Measurements from ENCODE around the gene ABTB2.

ABTB2 gene

GRCh38 chr11:34343153-34343552, 14.7 kb downstream of the ABTB2 start:
- TF ChIP-seq POLR2A (IDR thresholded peaks at IDR 0.05; ENCODE audit: low read length): no peak
- no peak for TF ChIP-seq GATA1 (IDR thresholded peaks at IDR 0.05; ENCODE audit: low read depth, low read length)
- no peak for DNase-seq

- TF ChIP-seq GATA1 (IDR thresholded peaks at IDR 0.05; ENCODE audit: low read depth, low read length) (no peak), POLR2A (IDR thresholded peaks at IDR 0.05; ENCODE audit: low read length) (no peak)
- no peak for DNase-seq
These were observed 15.8 kb downstream of the ABTB2 start for GRCh38 chr11:34341931-34342533.

GRCh38 chr11:34341096-34341495, 16.7 kb downstream of the ABTB2 start:
- TF ChIP-seq GATA1 (IDR thresholded peaks at IDR 0.05; ENCODE audit: low read depth, low read length) (no peak), POLR2A (IDR thresholded peaks at IDR 0.05; ENCODE audit: low read length) (no peak)
- no peak for DNase-seq

GRCh38 chr11:34340653-34341052, 17.2 kb downstream of the ABTB2 start:
- TF ChIP-seq GATA1 (IDR thresholded peaks at IDR 0.05; ENCODE audit: low read depth, low read length): no peak
- TF ChIP-seq POLR2A (IDR thresholded peaks at IDR 0.05; ENCODE audit: low read length): no peak

GRCh38 chr11:34339149-34340064, 18.4 kb downstream of the ABTB2 start:
- DNase-seq: no peak
- no peak for TF ChIP-seq GATA1 (IDR thresholded peaks at IDR 0.05; ENCODE audit: low read depth, low read length)
- no peak for TF ChIP-seq POLR2A (IDR thresholded peaks at IDR 0.05; ENCODE audit: low read length)

More at GRCh38 chr11:34340653-34341052, 17.2 kb downstream of the ABTB2 start:
- DNase-seq: no peak

GRCh38 chr11:34337016-34337415, 20.8 kb downstream of the ABTB2 start:
- TF ChIP-seq GATA1 (IDR thresholded peaks at IDR 0.05; ENCODE audit: low read depth, low read length): no peak
- TF ChIP-seq POLR2A (IDR thresholded peaks at IDR 0.05; ENCODE audit: low read length): no peak
- DNase-seq: no peak

- TF ChIP-seq GATA1 (IDR thresholded peaks at IDR 0.05; ENCODE audit: low read depth, low read length) (no peak), POLR2A (IDR thresholded peaks at IDR 0.05; ENCODE audit: low read length) (no peak)
- no peak for DNase-seq
These were observed 22.0 kb downstream of the ABTB2 start for GRCh38 chr11:34335801-34336200.

DNA sequence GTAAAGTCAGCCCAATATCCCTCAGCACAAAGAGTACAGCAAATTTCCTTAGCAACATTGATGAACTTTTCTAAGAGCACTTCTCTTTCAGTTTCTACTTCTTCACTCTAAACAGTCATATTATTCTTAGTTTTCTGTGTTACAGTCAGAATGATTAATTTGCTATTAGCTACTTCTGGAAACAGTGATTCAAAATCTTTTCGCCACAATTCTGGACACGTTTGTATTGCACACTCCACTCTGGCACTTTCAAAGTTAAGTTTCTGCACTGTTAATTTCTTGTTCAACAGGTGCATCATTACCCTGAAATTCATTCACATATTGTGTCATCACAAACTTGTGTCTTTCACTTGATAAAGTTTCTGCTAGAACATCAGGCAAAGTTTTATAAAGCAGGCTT, 22.5 kb downstream of the ABTB2 start:
- TF ChIP-seq GATA1 (IDR thresholded peaks at IDR 0.05; ENCODE audit: low read depth, low read length): no peak
- no peak for TF ChIP-seq POLR2A (IDR thresholded peaks at IDR 0.05; ENCODE audit: low read length)
- DNase-seq: no peak

GRCh38 chr11:34333787-34334186, 24.0 kb downstream of the ABTB2 start:
- TF ChIP-seq POLR2A (IDR thresholded peaks at IDR 0.05; ENCODE audit: low read length) (no peak), GATA1 (IDR thresholded peaks at IDR 0.05; ENCODE audit: low read depth, low read length) (no peak)

DNA sequence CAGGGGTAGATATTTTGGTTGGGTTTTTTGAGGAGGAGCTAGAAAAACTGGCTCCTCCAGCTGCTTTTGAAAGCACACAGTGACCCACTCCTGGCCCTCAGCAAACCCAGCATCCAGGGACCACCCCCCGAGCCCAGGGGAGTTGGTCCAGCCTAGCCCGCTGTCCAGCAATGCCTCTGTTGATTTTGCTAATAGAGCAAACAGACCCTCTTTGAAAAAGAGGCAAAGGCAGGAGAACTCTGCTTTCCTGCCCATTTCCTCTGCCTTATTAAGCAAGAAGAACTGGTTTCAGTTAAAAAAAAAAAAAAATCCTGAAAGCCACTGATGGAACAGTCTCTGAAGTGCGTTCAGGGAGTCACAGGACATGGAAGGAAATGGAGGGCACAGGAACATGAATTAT, 25.3 kb downstream of the ABTB2 start:
- DNase-seq: no peak

More at GRCh38 chr11:34333787-34334186, 24.0 kb downstream of the ABTB2 start:
- no peak for DNase-seq

GRCh38 chr11:34331736-34332135, 26.1 kb downstream of the ABTB2 start:
- no peak for TF ChIP-seq POLR2A (IDR thresholded peaks at IDR 0.05; ENCODE audit: low read length)
- no peak for TF ChIP-seq GATA1 (IDR thresholded peaks at IDR 0.05; ENCODE audit: low read depth, low read length)
- no peak for DNase-seq

More for the DNA sequence above, 25.3 kb downstream of the ABTB2 start:
- no peak for TF ChIP-seq POLR2A (IDR thresholded peaks at IDR 0.05; ENCODE audit: low read length)
- TF ChIP-seq GATA1 (IDR thresholded peaks at IDR 0.05; ENCODE audit: low read depth, low read length): no peak

- no peak for TF ChIP-seq POLR2A (IDR thresholded peaks at IDR 0.05; ENCODE audit: low read length)
- TF ChIP-seq GATA1 (IDR thresholded peaks at IDR 0.05; ENCODE audit: low read depth, low read length): no peak
- no peak for DNase-seq
These were observed 26.5 kb downstream of the ABTB2 start for GRCh38 chr11:34331329-34331728.

DNA sequence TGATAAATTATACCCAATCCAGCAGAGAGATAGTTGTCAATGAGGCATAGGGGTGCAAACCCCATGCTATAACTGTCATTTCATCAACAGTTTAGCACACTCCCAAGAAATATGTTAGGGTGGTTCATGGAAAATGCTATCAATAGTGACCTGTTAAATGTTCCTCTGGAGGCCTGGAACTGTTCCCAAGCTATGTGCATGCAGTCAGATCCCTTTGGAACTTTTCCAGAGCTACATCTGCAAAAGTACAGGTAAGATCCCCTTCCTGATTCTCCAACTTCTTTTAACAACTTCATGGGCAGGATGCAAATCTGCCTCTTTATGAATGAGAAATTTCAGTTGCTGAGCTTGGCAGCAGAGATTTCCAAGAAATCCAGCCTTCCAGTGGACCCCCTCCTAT, 27.2 kb downstream of the ABTB2 start:
- no peak for DNase-seq
- TF ChIP-seq GATA1 (IDR thresholded peaks at IDR 0.05; ENCODE audit: low read depth, low read length) (no peak), POLR2A (IDR thresholded peaks at IDR 0.05; ENCODE audit: low read length) (no peak)

DNA sequence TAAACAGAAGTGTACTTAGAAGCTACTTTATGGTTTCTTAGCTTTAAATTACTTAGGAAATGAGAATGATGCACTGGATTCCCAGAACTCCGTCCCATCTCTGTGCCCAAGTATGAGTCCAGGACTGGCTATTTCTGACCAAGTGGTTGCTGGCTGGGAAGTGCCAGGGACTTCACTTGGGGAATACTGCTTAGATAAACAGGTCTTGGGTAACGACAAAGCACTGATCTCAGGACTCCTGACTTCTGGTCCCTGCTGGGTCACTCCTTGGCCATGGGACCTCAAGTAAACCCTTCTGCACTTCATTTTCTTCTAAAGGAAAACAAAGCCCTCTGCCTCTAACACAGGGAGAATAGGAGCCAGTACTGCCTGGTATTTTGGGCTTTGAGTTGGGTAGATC, 27.9 kb downstream of the ABTB2 start:
- no peak for TF ChIP-seq GATA1 (IDR thresholded peaks at IDR 0.05; ENCODE audit: low read depth, low read length)
- no peak for TF ChIP-seq POLR2A (IDR thresholded peaks at IDR 0.05; ENCODE audit: low read length)
- no peak for DNase-seq

DNA sequence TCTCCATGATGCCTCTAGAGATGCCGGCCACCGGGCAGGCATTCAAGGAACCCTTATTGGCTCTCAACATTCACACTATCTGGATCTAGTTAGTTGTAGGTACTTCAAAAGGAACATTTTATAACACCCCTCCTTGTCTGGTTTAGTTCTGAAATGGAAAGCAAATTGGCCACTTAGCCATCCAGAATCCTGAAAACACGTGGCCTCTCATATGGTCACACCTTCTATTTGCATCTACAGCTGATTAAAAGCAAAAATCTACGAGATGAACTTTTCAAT, 29.2 kb downstream of the ABTB2 start:
- no peak for TF ChIP-seq POLR2A (IDR thresholded peaks at IDR 0.05; ENCODE audit: low read length)
- no peak for TF ChIP-seq GATA1 (IDR thresholded peaks at IDR 0.05; ENCODE audit: low read depth, low read length)
- DNase-seq: no peak
